ENCODE data around the gene RCN2.

RCN2 gene

GRCh38 chr15:76974456-76975036 is 43.0 kb downstream of the RCN2 start:
- DNase-seq = no peak

GRCh38 chr15:76976141-76976540 is 44.6 kb downstream of the RCN2 start:
- DNase-seq = no peak

GRCh38 chr15:76976572-76977270 is 45.2 kb downstream of the RCN2 start:
- DNase-seq = no peak

GRCh38 chr15:76978522-76979330 is 47.2 kb downstream of the RCN2 start:
- DNase-seq = no peak

- DNase-seq = no peak
Observed at GRCh38 chr15:76979331-76979925, 47.9 kb downstream of the RCN2 start.

GRCh38 chr15:76979996-76980520 is 48.5 kb downstream of the RCN2 start:
- DNase-seq = no peak

GRCh38 chr15:76982356-76982755 is 50.8 kb downstream of the RCN2 start:
- no peak for DNase-seq

GRCh38 chr15:76982756-76983155 is 51.2 kb downstream of the RCN2 start:
- no peak for DNase-seq

GRCh38 chr15:76983590-76984375 is 52.2 kb downstream of the RCN2 start:
- DNase-seq = no peak

- DNase-seq = no peak
Observed at GRCh38 chr15:76986743-76987142, 55.2 kb downstream of the RCN2 start.

- no peak for DNase-seq
Observed at GRCh38 chr15:76987276-76987675, 55.7 kb downstream of the RCN2 start.

- no peak for DNase-seq
Observed at GRCh38 chr15:76987896-76988860, 56.6 kb downstream of the RCN2 start.

- DNase-seq = no peak
Observed at GRCh38 chr15:76988867-76989780, 57.6 kb downstream of the RCN2 start.

- DNase-seq = no peak
Observed at GRCh38 chr15:76991048-76991447, 59.5 kb downstream of the RCN2 start.

- no peak for DNase-seq
Observed at GRCh38 chr15:76991741-76992645, 60.4 kb downstream of the RCN2 start.

- DNase-seq = no peak
Observed at GRCh38 chr15:76993114-76993725, 61.7 kb downstream of the RCN2 start.

GRCh38 chr15:76994001-76994400 is 62.5 kb downstream of the RCN2 start:
- no peak for DNase-seq

- DNase-seq = no peak
Observed at GRCh38 chr15:76994496-76994895, 62.9 kb downstream of the RCN2 start.

Data from 8988T (cell line).